Body of pancreas (tissue), 4 donors: ENCODE results near the gene LAMP1. TPM values are rescaled to one million over a fixed set of nuclear protein-coding genes. Genes with fewer than 3 reads are reported as not detected.

Experiments
- ATAC-seq: fragments of 150-250 bp; one replicate; pipeline ENCODE4 v1.9.1; 2016
- DNase-seq, 4 donors: peaks; one replicate each; pipeline ENCODE4 v3.0.0-alpha.2; 2019
- H3K27ac ChIP-seq, 4 donors: fragments of 200-600 bp; sonication (generic); 1 replicate in 3 of 4; 2 replicates in 1 of 4; pipeline versions ENCODE4 v1.5.1 to v1.6.1; 2016 to 2019; ENCODE audit warnings: mild to moderate bottlenecking in 1 of 4, mixed read lengths in 1 of 4, moderate library complexity in 1 of 4
- H3K27me3 ChIP-seq, 2 donors: fragments of 200-600 bp; sonication (generic); one replicate each; pipeline ENCODE4 v1.6.0; 2016; ENCODE audit warnings: mild to moderate bottlenecking in 1 of 2
- H3K36me3 ChIP-seq, 2 donors: fragments of 200-600 bp; sonication (generic); replicated peaks in 1 of 2; 2 replicates each; pipeline ENCODE4 v1.5.1; 2016; ENCODE audit warnings: low read depth in 2 of 2; ENCODE audit not compliant: insufficient read depth in 1 of 2
- H3K4me1 ChIP-seq: fragments of 200-600 bp; sonication (generic); one replicate; pipeline ENCODE4 v1.6.0; 2016
- H3K4me3 ChIP-seq, 2 donors: fragments of 200-600 bp; sonication (generic); 1 replicate in 1 of 2; 2 replicates in 1 of 2; pipeline ENCODE4 v1.5.1; 2016 to 2019
- H3K9me3 ChIP-seq, 3 donors: fragments of 200-600 bp; sonication (generic); 1 replicate in 2 of 3; 2 replicates in 1 of 3; pipeline ENCODE4 v1.5.1; 2016
- CTCF ChIP-seq, 7 experiments: fragments of 450-650 bp in 4 of 7; fragments of 200-600 bp in 3 of 7; sonication (generic) in 3 of 7; IDR thresholded peaks; one replicate each; pipeline ENCODE4 v1.5.1; 2016 to 2019; ENCODE audit warnings: antibody characterized with exemption in 7 of 7
- POLR2A ChIP-seq, 3 donors: fragments of 450-650 bp; IDR thresholded peaks; one replicate each; pipeline ENCODE4 v1.6.1; 2016; ENCODE audit warnings: antibody characterized with exemption in 3 of 3, mild to moderate bottlenecking in 2 of 3
- WGBS, 2 donors: methylation state at CpG; one replicate each; pipeline ENCODE4 v1.1.5; 2017; 5-methylcytosine and 5-hydroxymethylcytosine counted together
- intact Hi-C: fragments of 100-400 bp; cut with DNase I; formaldehyde crosslinking; loops from one replicate; pipeline ENCODE4 v1.15.1; 2023
- total RNA-seq, 2 donors: library from RNA; depleted of rRNA; stranded (reverse); fragments of >200 nt; gene quantifications; one replicate each; pipeline ENCODE4 v1.1.0, GENCODE V29; 2016

Gene LAMP1
- total RNA-seq, 2 donors from 2014 or later = 68.5 to 92.6 TPM

GRCh38 chr13:113357529-113357928 is 60.5 kb downstream of the LAMP1 start:
- no peaks in the 10 kb centered on the region for H3K36me3 ChIP-seq
- no peak overlapping the region for H3K4me3 ChIP-seq
- H3K27me3 ChIP-seq = no peaks in the 10 kb centered on the region
- no peak for TF ChIP-seq POLR2A (IDR thresholded peaks at IDR 0.05)
- TF ChIP-seq CTCF (IDR thresholded peaks at IDR 0.05) = no peak
- H3K4me1 ChIP-seq = peaks cover 2% of the 10 kb centered on the region
- ATAC-seq = no peak
- DNase-seq = no peak
- 93 to 97% methylated on average over 5 of the region's 5 CpGs for WGBS, 2 donors
- intact Hi-C loops = no loop called here
- H3K9me3 ChIP-seq = no peaks in the 10 kb centered on the region
- H3K27ac ChIP-seq = no peak overlapping the region

- Histone ChIP-seq H3K27me3 (no peaks in the 10 kb centered on the region), H3K27ac (peak overlapping the region in 3 of 4 donors; percentile 34 to 56 (median 36)), H3K4me3 (no peak overlapping the region), H3K36me3 (no peaks in the 10 kb centered on the region), H3K4me1 (peaks cover 14% of the 10 kb centered on the region), H3K9me3 (no peaks in the 10 kb centered on the region)
- no peak for DNase-seq
- 26 to 27% methylated on average over 6 of the region's 6 CpGs for WGBS, 2 donors
- intact Hi-C loops = no loop called here
- no peak for ATAC-seq
- TF ChIP-seq POLR2A (IDR thresholded peaks at IDR 0.05) = no peak
- TF ChIP-seq CTCF (IDR thresholded peaks at IDR 0.05) = peak in 1 of 7 experiments; percentile 5
These were observed 61.7 kb downstream of the LAMP1 start for GRCh38 chr13:113358653-113359190.

DNA sequence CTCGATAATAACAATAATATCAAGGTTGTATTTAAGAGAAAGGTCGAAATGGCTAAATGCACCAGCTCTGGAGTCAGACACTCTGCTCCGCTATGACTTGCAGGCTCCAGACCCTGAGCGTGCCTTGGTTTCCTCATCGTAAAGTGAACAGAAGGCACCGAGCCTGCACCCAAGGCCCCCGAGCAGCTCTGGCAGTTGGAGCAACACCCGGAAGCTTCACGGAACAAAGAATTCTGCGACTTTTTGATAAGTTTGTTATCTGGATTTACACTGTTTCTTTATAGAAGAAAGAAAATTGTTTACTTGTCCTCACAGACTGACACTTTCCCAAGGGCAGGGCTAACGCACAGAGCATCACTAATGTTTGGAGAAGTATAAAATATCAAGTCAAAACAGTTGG is 62.5 kb downstream of the LAMP1 start:
- 63 to 72% methylated on average over 11 of the region's 11 CpGs for WGBS, 2 donors
- intact Hi-C loops = no loop called here
- H3K27ac ChIP-seq = no peak overlapping the region
- H3K9me3 ChIP-seq = no peaks in the 10 kb centered on the region
- ATAC-seq (no peak), DNase-seq (no peak)
- no peak overlapping the region for H3K4me3 ChIP-seq
- H3K4me1 ChIP-seq = peaks cover 16% of the 10 kb centered on the region
- H3K36me3 ChIP-seq = no peaks in the 10 kb centered on the region
- no peaks in the 10 kb centered on the region for H3K27me3 ChIP-seq
- TF ChIP-seq POLR2A (IDR thresholded peaks at IDR 0.05) (no peak), CTCF (IDR thresholded peaks at IDR 0.05) (no peak)

DNA sequence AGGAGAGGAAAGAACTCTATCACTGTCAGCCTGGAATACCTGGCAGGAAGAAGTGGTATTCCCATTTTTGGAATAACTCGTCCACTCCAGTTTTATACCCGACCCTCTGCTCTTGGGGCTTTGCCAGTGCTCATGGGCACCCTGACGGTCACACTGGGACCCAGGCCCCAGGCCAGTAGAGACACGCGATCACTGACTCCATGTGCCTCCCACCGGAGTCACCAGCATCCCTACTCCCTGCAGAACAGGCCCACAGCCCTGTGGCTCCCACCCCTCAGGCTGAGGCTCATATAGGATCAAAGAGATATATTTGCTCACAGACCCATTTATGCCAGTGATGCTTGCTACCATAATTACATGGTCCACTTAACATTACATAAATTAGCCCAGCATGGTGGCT is 63.4 kb downstream of the LAMP1 start:
- TF ChIP-seq POLR2A (IDR thresholded peaks at IDR 0.05) = no peak
- no peak overlapping the region for H3K27ac ChIP-seq
- H3K9me3 ChIP-seq = no peaks in the 10 kb centered on the region
- intact Hi-C loops = no loop called here
- DNase-seq = no peak
- WGBS, 2 donors = 88 to 97% methylated on average over 2 to 6 of the region's 6 CpGs
- H3K4me1 ChIP-seq = peaks cover 19% of the 10 kb centered on the region
- H3K4me3 ChIP-seq = no peak overlapping the region
- no peaks in the 10 kb centered on the region for H3K36me3 ChIP-seq
- ATAC-seq = no peak
- no peaks in the 10 kb centered on the region for H3K27me3 ChIP-seq

DNA sequence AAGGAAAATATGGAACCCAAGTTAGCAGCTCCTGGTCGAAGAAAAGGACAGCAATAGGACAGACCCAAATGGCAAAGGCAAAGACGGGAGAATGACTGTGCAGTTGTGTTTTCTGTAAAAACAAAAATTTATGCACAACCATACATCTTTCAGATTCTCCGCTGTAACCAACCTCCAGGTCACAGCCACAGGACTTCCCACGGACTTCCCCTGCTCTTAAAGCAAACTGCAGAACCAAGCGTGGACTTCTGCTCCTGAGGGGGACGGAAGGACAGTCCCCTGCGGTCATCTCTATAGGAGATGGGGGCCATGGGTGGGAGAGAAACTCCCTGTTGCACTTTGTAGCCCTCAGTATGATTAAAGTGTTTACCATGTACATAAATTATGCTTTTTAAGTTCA is 64.4 kb downstream of the LAMP1 start:
- TF ChIP-seq CTCF (IDR thresholded peaks at IDR 0.05) = no peak
- TF ChIP-seq POLR2A (IDR thresholded peaks at IDR 0.05) = no peak
- ATAC-seq (no peak), DNase-seq (no peak)
- Histone ChIP-seq H3K27ac (no peak overlapping the region), H3K27me3 (no peaks in the 10 kb centered on the region), H3K9me3 (no peaks in the 10 kb centered on the region), H3K4me3 (no peak overlapping the region), H3K4me1 (peaks cover 19% of the 10 kb centered on the region), H3K36me3 (no peaks in the 10 kb centered on the region)
- 79 to 86% methylated on average over 7 of the region's 7 CpGs for WGBS, 2 donors
- intact Hi-C loops = no loop called here
